Measurements from ENCODE around the gene PARP12.
"Not testable (repeated sequence)": the region's sequence is repeated elsewhere in the genome, so short reads cannot be mapped to it uniquely, and the experiment has no call there.

Gene PARP12, protein sequence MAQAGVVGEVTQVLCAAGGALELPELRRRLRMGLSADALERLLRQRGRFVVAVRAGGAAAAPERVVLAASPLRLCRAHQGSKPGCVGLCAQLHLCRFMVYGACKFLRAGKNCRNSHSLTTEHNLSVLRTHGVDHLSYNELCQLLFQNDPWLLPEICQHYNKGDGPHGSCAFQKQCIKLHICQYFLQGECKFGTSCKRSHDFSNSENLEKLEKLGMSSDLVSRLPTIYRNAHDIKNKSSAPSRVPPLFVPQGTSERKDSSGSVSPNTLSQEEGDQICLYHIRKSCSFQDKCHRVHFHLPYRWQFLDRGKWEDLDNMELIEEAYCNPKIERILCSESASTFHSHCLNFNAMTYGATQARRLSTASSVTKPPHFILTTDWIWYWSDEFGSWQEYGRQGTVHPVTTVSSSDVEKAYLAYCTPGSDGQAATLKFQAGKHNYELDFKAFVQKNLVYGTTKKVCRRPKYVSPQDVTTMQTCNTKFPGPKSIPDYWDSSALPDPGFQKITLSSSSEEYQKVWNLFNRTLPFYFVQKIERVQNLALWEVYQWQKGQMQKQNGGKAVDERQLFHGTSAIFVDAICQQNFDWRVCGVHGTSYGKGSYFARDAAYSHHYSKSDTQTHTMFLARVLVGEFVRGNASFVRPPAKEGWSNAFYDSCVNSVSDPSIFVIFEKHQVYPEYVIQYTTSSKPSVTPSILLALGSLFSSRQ

GRCh38 chr7:140062528-140063299, at the start of gene PARP12:
Gene PARP12, minus strand, starts transcription at chr7:140062951. Its CDS starts 104 bp downstream, at chr7:140062847.
- peak; percentile 82 for DNase-seq (ENCODE audit: low read depth)

GRCh38 chr7:140108777-140109176, 46.0 kb upstream of the PARP12 start:
- DNase-seq (ENCODE audit: low read depth): not testable (repeated sequence)

DNA sequence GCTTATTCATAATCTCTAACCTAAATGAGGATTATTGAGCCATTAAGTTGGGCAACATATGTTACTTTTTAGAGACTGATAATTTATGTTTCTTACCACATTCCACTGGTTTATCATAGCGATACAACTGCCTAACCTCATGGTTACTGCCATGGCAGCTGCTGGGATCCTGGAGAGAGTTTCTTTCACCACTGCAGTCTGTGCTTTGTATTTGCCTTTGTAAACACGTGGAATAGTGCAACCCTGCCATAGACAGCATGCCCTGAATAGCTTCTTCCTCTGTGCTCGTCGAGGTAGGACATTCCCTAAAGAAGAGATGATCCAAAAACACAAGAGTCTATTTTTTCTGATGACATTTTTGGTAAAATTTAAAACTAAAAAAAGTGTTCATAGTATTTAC, 33.7 kb upstream of the PARP12 start:
- no peak for DNase-seq (ENCODE audit: low read depth)

DNA sequence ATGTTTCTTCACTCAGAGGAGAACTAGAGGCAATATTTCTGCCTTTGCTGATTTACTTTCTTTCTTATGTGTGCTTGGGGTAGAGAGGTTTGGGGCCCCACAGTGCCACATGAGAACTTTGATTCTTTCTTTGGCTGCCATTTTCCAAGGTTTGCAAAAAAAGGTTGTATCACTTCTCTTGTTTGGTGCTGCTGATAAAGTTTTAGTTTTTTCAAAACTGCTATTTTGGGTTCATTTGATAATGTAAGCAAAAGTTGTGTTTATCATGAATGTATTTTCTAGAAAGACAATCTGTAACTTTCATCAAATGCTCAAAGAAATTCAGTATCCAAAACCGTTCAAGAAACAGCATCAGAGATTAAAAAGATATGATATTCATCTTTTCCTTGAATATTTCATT, 30.6 kb upstream of the PARP12 start:
- no peak for DNase-seq (ENCODE audit: low read depth)

DNA sequence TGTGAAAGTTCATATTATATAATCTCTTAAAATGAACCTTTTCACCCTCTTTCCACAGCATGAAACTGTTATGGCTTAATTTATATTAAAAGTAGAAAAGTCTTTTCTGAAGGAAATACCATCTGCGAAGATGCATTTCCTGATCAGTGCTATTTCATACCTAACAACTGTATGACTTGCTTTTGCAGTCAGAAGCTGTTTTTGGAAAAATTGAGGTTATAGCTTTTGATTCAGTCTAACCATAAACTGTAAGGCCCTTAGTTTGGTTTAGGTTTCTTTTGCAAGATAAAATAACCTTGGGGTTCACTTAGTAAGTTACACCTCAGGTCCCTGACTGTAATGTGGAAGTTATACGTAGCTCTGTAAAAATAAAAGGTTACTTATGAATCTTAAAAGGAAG, 22.7 kb upstream of the PARP12 start:
- DNase-seq (ENCODE audit: low read depth): no peak

- peak; percentile 24 for DNase-seq (ENCODE audit: low read depth)
Measured at GRCh38 chr7:140084972-140085371, 22.2 kb upstream of the PARP12 start.

DNA sequence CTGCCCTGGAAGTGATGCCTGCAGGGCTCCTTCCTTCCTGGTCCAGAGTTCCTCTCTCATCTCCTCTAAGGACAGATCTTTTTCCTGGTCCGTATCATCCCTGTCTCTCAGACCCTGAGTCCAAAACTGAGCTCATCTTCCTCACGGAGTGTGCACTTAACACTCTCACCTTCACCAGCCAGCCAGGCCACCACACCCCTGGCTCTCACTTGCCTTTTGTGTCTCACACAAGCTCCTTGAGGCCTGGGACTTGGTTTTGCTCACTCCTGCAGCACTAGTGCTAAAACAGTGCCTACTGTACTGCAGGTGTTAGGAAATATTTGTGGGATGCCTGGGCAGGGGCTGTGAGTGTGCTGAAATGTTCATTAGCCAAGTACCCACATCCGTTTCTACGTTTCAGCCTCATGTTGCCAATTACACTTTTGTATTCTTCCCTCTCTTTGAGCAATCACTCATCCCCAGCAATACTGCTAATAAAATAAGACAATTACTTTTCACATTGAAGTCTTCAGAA, 21.4 kb upstream of the PARP12 start:
- no peak for DNase-seq (ENCODE audit: low read depth)

- no peak for DNase-seq (ENCODE audit: low read depth)
Measured at GRCh38 chr7:140082770-140083169, 20.0 kb upstream of the PARP12 start.

DNA sequence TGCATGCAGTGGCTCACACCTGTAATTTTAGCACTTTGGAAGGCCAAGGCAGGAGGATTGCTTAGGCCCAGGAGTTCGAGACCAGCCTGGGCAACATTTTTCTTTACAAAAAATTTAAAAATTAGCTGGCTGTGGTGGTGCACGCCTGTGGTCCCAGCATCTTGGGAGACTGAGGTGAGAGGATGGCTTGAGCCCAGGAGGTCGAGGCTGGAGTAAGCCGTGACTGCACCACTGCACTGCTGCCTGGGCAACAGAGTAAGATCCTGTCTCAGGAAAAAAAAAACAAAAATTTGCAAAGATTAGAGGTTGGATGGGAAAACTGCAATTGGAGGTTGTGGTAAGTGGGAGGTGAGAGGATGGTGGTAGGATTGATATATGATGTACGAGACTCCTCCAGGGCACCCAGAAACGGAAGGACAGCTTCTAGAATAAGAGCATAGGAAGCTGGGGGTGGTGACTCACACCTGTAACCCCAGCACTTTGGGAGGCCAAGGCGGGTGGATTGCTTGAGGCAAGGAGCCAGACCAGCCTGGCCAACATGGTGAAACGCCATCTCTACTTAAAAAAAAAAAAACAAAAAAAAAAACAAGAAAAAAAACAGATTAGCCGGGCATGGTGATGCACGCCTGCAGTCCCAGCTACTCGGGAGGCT, 19.1 kb upstream of the PARP12 start:
- DNase-seq (ENCODE audit: low read depth): no peak

DNA sequence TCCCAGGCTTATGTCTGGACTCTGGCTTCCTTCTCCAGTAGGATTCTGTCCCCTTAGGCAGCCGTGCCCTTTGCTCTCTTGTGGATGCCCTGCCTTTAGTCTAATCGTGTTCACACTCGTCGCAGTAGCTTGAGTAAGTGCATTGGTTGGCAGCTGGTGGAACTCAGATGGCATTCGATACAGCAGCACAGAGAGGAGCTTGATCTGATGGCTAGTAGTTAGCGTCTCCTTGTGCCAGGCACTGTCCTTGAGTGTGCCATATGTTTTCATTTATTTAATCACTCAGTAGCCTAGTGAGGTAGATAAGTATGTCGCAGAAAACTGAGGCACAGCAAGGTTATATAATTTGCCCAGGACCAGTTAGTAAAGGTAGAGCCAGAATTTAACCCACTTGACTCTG, 18.2 kb upstream of the PARP12 start:
- no peak for DNase-seq (ENCODE audit: low read depth)

DNA sequence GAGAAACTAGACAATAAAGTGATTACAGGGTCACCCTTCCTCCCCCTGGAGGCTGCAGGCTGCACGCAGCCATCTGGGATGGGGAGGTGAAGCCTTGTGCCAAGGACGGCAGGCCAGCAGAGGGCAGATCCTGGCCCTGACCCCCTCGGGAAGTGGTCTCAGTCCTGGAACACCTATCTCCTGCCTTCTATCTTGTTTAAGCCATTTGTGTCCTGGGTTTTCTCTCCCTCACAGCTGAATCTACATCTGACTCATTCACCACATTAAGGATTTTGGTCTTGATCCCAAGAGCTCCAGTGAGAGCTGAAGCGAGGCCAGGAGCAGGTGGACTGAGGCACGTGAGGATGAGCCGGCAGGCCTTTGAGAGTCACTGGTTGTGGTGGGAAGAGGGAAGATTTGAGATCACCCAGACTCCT, 16.4 kb upstream of the PARP12 start:
- no peak for DNase-seq (ENCODE audit: low read depth)

DNA sequence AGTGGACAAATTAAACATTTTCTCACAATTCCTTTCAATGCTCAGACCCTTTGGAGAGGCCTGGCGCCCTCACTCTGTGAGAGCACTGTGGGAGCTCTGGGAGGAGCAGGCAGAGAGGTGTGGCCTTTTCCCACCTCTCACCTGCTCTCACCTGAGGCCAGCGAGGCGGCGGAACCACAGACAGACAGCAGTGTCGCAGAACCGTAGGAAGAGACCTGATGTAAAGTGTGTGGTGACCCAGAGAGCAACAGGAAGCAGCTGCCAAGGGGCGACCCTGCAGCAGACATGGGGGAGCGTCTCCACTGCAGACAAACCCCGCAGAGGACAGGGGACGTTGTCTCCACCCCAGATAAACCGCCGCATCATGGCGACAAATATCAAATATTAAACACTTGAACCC, 15.6 kb upstream of the PARP12 start:
- DNase-seq (ENCODE audit: low read depth): no peak

DNA sequence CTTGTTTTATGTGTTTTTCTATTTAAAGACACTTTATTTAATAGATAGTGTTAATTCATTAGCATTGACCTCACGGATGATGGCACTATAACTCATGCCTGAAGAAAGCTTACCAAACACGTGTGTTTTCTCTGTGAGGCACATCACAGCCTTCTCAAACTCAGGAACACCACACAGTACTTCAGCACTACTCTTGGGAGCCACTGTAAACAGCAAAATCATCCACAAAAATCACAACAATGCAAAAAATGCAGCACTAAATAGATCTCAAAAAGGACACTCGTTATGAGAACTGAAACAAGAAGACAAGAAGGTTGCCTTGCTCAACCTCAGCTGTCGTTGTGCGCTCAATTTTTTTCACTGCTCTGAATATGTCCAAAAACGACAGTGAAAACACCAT, 12.0 kb upstream of the PARP12 start:
- no peak for DNase-seq (ENCODE audit: low read depth)

- no peak for DNase-seq (ENCODE audit: low read depth)
Measured at GRCh38 chr7:140070546-140070945, 7.8 kb upstream of the PARP12 start.

DNA sequence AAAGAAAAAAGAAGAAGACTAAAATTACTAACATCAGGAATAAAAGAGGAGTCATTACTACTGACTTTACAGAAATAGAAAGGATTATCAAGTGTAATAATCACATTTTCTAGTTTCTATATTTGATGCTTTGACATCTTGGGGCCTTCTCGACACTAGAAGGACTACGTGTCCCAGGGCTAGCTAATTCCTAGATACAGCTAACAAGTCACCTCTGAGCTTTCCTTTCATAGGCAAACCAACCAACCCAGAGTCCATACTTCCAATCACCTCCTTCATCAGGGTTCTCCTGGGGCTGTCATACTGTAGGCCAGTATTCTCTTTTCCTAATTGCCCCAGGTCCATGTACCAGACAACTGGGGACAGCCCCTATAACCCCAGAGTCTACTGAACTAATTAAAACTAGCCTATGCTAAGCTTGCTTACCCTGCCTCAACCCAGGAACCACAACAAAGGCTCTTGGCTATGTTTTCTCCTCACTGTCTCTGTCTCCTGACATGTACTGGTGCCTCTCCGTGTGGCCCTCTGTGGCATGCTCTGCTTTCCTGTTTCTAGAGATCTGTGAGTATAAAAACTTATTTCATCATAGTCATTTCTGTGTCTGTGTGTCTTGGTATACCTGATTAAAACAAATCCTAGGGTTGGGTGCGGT, 6.7 kb upstream of the PARP12 start:
- no peak for DNase-seq (ENCODE audit: low read depth)

DNA sequence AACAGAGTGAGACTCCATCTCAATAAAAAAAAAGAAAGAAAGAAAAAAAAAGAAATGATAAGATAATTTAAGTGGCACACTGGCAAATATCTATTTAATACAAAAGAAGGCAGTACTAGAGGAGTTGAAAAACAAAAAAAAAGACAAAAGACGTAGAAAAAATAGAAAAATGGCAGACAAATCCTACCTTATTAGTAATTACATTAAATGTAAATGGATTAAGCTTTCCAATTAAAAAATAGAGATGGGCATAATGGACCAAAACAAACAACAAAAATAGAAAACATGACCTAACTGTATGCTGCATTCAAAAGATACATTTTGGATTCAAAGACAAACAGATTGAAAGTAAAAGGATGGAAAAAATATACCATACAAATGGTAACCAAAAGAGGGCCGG, 5.3 kb upstream of the PARP12 start:
- no peak for DNase-seq (ENCODE audit: low read depth)

- no peak for DNase-seq (ENCODE audit: low read depth)
Measured at GRCh38 chr7:140067052-140067451, 4.3 kb upstream of the PARP12 start.

GRCh38 chr7:140062118-140062527, 628 bp downstream of the PARP12 start:
- DNase-seq (ENCODE audit: low read depth): peak; percentile 27

DNA sequence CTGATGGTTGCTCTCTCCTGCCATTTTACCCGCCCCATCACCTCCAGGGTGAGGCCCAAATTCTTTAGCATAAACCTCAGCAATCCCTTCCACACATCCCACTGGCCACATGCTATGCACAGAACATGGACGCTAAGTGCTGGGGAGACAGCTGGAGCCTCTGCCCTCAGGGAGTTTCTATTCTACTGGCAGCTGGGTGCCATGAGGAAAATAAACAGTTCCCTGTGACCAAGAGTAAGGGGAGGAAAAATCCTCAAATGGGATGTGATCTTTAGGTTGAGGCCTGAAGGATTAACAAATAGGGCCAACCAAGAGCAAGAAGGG, 1.2 kb downstream of the PARP12 start:
- no peak for DNase-seq (ENCODE audit: low read depth)

DNA sequence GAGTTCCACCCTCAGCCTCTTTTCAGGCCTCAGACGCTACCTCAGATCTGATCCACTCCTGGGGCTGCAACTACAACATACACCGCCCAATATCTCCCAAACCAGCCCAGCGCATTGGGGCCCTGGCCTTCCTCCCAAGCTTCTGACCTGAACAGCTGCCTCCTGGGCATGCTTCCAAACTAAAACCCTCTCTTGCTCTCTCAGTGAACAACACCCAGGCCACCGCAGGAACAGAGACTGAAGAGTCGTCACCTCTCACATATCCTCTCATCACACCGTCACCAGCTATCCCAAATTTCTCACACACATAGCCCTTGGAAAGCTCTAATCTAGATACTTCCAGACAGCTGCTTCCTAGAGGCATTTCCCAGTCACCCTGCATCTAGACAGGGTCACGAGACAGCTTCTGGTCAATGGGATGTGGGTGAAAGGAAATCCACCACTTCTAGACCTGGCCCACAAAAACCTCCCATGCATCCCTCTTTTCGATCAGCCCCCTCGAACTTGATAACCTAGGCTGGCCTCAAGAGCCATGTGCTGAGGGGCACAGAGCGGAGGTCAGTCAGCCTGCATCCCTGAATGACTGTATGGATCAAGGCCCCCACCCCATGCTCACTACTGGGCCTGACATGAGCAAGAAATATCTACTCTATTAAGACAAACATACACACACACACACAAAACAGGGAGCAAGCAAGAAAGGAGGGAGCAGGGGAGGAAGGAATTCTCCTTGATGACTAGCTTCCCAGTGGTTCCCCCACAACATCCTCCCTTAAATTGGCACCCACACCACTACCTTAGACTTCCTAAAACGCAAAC, 1.8 kb downstream of the PARP12 start:
- DNase-seq (ENCODE audit: low read depth): no peak

GRCh38 chr7:140060243-140060630, 2.5 kb downstream of the PARP12 start:
- DNase-seq (ENCODE audit: low read depth): no peak
